HepG2 (cell line): ENCODE measurements around the gene SOCS1. TPM values are rescaled to one million over a fixed set of nuclear protein-coding genes. Genes with fewer than 3 reads are reported as not detected.

ENCODE experiments used
- ATF6 ChIP-seq: sonication (generic); formaldehyde crosslinking; conservative IDR thresholded peaks from 2 replicates; pipeline ENCODE4 v1.4.0; 2020; ENCODE audit warnings: missing genetic modification reagents
- GATA4 ChIP-seq: sonication (generic); IDR thresholded peaks from 2 replicates; pipeline ENCODE4 v1.6.1; 2016; ENCODE audit warnings: antibody characterized with exemption, low read depth, borderline replicate concordance
- KLF6 ChIP-seq: IDR thresholded peaks from 2 replicates; pipeline ENCODE4 v1.8.0; 2016; ENCODE audit warnings: missing biosample characterization, missing genetic modification reagents
- MBD4 ChIP-seq: IDR thresholded peaks from 2 replicates; pipeline ENCODE4 v1.6.1; 2012; ENCODE audit warnings: low read length, inconsistent platforms, borderline replicate concordance
- NFKBIZ ChIP-seq: IDR thresholded peaks from 2 replicates; pipeline ENCODE4 v1.6.1; 2018; ENCODE audit warnings: missing genetic modification reagents, missing compliant biosample characterization
- POGK ChIP-seq: sonication (generic); formaldehyde crosslinking; conservative IDR thresholded peaks from 2 replicates; pipeline ENCODE4 v1.8.0; 2022; ENCODE audit warnings: mild to moderate bottlenecking, moderate library complexity, missing genetic modification reagents
- SIX4 ChIP-seq: sonication (generic); formaldehyde crosslinking; IDR thresholded peaks from 2 replicates; pipeline ENCODE4 v1.4.0; 2020; ENCODE audit warnings: missing genetic modification reagents
- SMARCC2 ChIP-seq: fragments of 450-650 bp; IDR thresholded peaks from 2 replicates; pipeline ENCODE4 v1.6.1; 2017; ENCODE audit warnings: antibody characterized with exemption, mild to moderate bottlenecking
- TCF12 ChIP-seq, 2 experiments: fragments of 450-650 bp in 1 of 2; sonication (generic) in 1 of 2; formaldehyde crosslinking in 1 of 2; IDR thresholded peaks; 2 replicates each; pipeline versions ENCODE4 v1.6.1 to v1.8.0; 2017 to 2022; ENCODE audit warnings: antibody characterized with exemption in 1 of 2, mild to moderate bottlenecking in 1 of 2, missing genetic modification reagents in 1 of 2, moderate library complexity in 1 of 2
- TEAD3 ChIP-seq: optimal IDR thresholded peaks from 2 replicates; pipeline ENCODE3; 2016; ENCODE audit warnings: borderline replicate concordance
- ZBTB20 ChIP-seq: sonication (generic); formaldehyde crosslinking; IDR thresholded peaks from 2 replicates; pipeline ENCODE4 v1.8.1; 2023; ENCODE audit warnings: missing genetic modification reagents, low read depth, mild to moderate bottlenecking, borderline replicate concordance
- ZIK1 ChIP-seq: sonication (generic); formaldehyde crosslinking; IDR thresholded peaks from 2 replicates; pipeline ENCODE4 v1.5.0; 2020; ENCODE audit warnings: mild to moderate bottlenecking, low read depth, missing genetic modification reagents, borderline replicate concordance
- ZNF20 ChIP-seq: sonication (generic); formaldehyde crosslinking; IDR thresholded peaks from 2 replicates; pipeline ENCODE4 v1.4.0; 2020; ENCODE audit warnings: mild to moderate bottlenecking, moderate library complexity, missing genetic modification reagents
- ZNF432 ChIP-seq: sonication (generic); formaldehyde crosslinking; IDR thresholded peaks from 2 replicates; pipeline ENCODE4 v1.5.0; 2020; ENCODE audit warnings: missing genetic modification reagents, mild to moderate bottlenecking, borderline replicate concordance
- ZNF749 ChIP-seq: sonication (generic); formaldehyde crosslinking; IDR thresholded peaks from 2 replicates; pipeline ENCODE4 v1.8.0; 2022; ENCODE audit warnings: mild to moderate bottlenecking, missing genetic modification reagents, moderate library complexity, borderline replicate concordance
- polyA plus RNA-seq, 8 experiments: library from polyadenylated mRNA; depleted of rRNA in 3 of 8; stranded (reverse) in 7 of 8; unstranded in 1 of 8; fragments of >200 nt; fragmentation: Illumina TruSeq in 4 of 8; extraction: Trizol in 4 of 8; gene quantifications; 2 replicates each; pipeline versions ENCODE4 v1.2.1 to v1.2.3, GENCODE V29; 2011 to 2016; ENCODE audit warnings: low read depth in 4 of 8, missing spikeins in 1 of 8, mixed read lengths in 1 of 8; ENCODE audit not compliant: insufficient read depth in 1 of 8
- total RNA-seq, 5 experiments: library from RNA; depleted of rRNA; stranded (reverse); fragments of >200 nt; fragmentation: Illumina TruSeq; extraction: Trizol; gene quantifications; 2 replicates each; pipeline ENCODE4 v1.2.3, GENCODE V29; 2016; ENCODE audit warnings: low read depth in 1 of 5
- TF ChIP-seq, protein P1 (sequence below): sonication (generic); formaldehyde crosslinking; IDR thresholded peaks from 2 replicates; pipeline ENCODE4 v1.4.0; 2020; ENCODE audit warnings: mild to moderate bottlenecking, missing genetic modification reagents
- TF ChIP-seq, protein P2 (sequence below): sonication (generic); formaldehyde crosslinking; IDR thresholded peaks from 2 replicates; pipeline ENCODE4 v1.4.0; 2020; ENCODE audit warnings: missing genetic modification reagents
- TF ChIP-seq, protein P3 (sequence below): sonication (generic); formaldehyde crosslinking; IDR thresholded peaks from 2 replicates; pipeline ENCODE4 v1.8.0; 2022; ENCODE audit warnings: missing genetic modification reagents, mild to moderate bottlenecking, inconsistent platforms, borderline replicate concordance

SOCS1 gene
- total and polyA plus RNA-seq, 2 of the 13 experiments (the other 11 are each of a cell fraction or from before 2014, with no cell fraction given): 5.3 to 6.3 TPM

DNA sequence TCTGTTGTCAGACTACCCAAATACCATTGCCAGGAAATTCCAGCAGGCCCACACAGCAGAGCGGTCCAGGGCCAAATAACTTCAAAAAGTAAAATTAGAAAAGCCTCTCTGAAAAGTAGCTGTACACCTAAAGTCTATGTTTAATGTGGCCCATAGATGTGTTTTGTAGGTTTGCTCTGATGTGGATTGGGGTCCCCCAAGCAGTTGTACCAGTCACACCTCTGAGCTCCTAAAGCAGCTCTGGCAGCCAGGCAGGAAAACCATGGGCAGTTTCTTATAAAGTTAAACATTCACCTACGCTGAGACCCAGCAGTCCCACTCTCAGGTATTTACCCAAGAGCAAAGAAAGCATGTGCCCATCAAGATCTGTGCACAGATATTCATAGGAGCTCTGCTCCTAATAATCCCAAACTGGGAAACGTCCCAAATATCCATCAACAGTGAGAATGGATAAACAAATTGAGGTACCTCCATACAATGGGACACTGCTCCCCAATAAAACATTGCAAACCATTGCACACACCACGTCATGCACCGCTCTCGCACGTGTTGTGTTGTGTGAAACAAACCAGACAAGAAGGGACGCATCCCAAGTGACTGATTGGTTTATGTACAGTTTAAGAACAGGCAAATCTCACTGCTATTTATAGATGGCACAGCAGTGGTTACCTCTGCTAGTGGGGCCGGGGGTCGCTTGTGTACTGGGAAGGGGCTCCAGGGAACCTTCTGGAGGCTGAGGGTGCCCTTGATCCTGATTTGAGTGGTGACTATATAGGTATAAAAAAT is 40.9 kb upstream of the SOCS1 start (continued):
- TF ChIP-seq SIX4 (CRISPR knock-in tag): peak; percentile 8; the same call in 1 of the 2 replicates
- no peak for TF ChIP-seq ZNF432 (CRISPR knock-in tag)
- TF ChIP-seq, protein P1, sequence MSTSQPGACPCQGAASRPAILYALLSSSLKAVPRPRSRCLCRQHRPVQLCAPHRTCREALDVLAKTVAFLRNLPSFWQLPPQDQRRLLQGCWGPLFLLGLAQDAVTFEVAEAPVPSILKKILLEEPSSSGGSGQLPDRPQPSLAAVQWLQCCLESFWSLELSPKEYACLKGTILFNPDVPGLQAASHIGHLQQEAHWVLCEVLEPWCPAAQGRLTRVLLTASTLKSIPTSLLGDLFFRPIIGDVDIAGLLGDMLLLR (CRISPR knock-in tag): no peak; the same call in 1 of the 2 replicates
- TF ChIP-seq MBD4: no peak
- no peak for TF ChIP-seq ZNF749 (CRISPR knock-in tag)
- TF ChIP-seq, protein P2, sequence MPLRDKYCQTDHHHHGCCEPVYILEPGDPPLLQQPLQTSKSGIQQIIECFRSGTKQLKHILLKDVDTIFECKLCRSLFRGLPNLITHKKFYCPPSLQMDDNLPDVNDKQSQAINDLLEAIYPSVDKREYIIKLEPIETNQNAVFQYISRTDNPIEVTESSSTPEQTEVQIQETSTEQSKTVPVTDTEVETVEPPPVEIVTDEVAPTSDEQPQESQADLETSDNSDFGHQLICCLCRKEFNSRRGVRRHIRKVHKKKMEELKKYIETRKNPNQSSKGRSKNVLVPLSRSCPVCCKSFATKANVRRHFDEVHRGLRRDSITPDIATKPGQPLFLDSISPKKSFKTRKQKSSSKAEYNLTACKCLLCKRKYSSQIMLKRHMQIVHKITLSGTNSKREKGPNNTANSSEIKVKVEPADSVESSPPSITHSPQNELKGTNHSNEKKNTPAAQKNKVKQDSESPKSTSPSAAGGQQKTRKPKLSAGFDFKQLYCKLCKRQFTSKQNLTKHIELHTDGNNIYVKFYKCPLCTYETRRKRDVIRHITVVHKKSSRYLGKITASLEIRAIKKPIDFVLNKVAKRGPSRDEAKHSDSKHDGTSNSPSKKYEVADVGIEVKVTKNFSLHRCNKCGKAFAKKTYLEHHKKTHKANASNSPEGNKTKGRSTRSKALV (CRISPR knock-in tag): no peak; the same call in none of the 2 replicates
- peak; percentile 13; the same call in 1 of the 2 replicates for TF ChIP-seq ATF6
- TF ChIP-seq ZNF20 (CRISPR knock-in tag): peak; percentile 85
- TF ChIP-seq POGK (CRISPR knock-in tag): 0 out of 2 replicates have a peak, but pooled peaks have one; percentile 16
- 0 out of 2 replicates have a peak, but pooled peaks have one; percentile 74 for TF ChIP-seq NFKBIZ
- no peak; the same call in 1 of the 2 replicates for TF ChIP-seq ZBTB20 (CRISPR knock-in tag)
- peak; percentile 75; the same call in 1 of the 2 replicates for TF ChIP-seq GATA4
- TF ChIP-seq TCF12 (IDR thresholded peaks at IDR 0.05): no peak
- peak; percentile 18; the same call in 1 of the 2 replicates for TF ChIP-seq TCF12 (CRISPR knock-in tag; IDR thresholded peaks at IDR 0.05)
- peak; percentile 81 for TF ChIP-seq TEAD3
- TF ChIP-seq, protein P3, sequence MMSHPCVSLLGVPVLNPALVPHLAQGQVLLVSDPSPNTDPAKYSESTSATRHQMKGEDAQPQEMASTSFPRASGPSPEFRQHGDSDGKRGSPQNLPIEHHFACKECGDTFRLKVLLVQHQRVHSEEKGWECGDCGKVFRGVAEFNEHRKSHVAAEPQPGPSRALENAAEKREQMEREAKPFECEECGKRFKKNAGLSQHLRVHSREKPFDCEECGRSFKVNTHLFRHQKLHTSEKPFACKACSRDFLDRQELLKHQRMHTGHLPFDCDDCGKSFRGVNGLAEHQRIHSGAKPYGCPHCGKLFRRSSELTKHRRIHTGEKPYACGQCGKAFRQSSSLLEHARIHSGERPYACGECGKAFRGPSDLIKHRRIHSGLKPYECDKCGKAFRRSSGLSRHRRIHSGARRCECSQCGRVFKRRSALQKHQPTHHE (CRISPR knock-in tag): no peak
- TF ChIP-seq ZIK1: no peak
- TF ChIP-seq SMARCC2: no peak; the same call in 1 of the 2 replicates
- no peak for TF ChIP-seq KLF6 (CRISPR knock-in tag)
